Ovary (tissue), 3 donors: ENCODE data around the gene SLU7.

Experiments
- POLR2A ChIP-seq: fragments of 450-650 bp; IDR thresholded peaks from one replicate; pipeline ENCODE4 v1.6.1; 2017; ENCODE audit warnings: antibody characterized with exemption, mild to moderate bottlenecking, moderate library complexity
- TF ChIP-seq, protein P1 (sequence below), 3 donors: fragments of 450-650 bp in 2 of 3; fragments of 200-600 bp in 1 of 3; IDR thresholded peaks; one replicate each; pipeline versions ENCODE4 v1.5.1 to v1.8.0; 2016 to 2022; ENCODE audit warnings: antibody characterized with exemption in 3 of 3, mild to moderate bottlenecking in 1 of 3
- donor health status: DM: no; HTN: no; CAD: no.

DNA sequence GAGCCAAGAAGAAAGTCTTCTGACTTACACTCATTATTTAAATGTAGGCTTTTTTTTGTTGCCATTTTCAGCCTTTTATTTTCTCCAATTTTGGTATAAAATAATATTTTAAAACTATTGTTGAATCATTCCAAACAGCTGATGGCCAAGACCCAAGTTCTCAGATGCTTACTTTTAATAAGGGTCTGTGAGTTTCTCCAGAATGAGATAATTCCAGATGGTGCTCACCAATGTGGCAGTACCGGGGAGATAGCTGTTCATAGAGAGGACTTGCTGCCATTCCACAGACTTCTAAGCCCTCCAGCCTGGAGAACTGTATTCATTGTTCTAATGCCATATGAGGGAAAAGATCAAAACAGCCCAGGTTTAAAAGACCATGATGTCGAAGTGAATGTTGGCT, 43.2 kb downstream of the SLU7 start:
- TF ChIP-seq POLR2A = no peak
- TF ChIP-seq, protein P1, sequence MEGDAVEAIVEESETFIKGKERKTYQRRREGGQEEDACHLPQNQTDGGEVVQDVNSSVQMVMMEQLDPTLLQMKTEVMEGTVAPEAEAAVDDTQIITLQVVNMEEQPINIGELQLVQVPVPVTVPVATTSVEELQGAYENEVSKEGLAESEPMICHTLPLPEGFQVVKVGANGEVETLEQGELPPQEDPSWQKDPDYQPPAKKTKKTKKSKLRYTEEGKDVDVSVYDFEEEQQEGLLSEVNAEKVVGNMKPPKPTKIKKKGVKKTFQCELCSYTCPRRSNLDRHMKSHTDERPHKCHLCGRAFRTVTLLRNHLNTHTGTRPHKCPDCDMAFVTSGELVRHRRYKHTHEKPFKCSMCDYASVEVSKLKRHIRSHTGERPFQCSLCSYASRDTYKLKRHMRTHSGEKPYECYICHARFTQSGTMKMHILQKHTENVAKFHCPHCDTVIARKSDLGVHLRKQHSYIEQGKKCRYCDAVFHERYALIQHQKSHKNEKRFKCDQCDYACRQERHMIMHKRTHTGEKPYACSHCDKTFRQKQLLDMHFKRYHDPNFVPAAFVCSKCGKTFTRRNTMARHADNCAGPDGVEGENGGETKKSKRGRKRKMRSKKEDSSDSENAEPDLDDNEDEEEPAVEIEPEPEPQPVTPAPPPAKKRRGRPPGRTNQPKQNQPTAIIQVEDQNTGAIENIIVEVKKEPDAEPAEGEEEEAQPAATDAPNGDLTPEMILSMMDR (IDR thresholded peaks at IDR 0.05) = no peak
